ENCODE results near the gene EPN1. TPM values are rescaled to one million over a fixed set of nuclear protein-coding genes. Genes with fewer than 3 reads are reported as not detected.

EPN1 gene
- total and polyA plus RNA-seq, 12 donors, result 20.1 to 235 (median 141) TPM

DNA sequence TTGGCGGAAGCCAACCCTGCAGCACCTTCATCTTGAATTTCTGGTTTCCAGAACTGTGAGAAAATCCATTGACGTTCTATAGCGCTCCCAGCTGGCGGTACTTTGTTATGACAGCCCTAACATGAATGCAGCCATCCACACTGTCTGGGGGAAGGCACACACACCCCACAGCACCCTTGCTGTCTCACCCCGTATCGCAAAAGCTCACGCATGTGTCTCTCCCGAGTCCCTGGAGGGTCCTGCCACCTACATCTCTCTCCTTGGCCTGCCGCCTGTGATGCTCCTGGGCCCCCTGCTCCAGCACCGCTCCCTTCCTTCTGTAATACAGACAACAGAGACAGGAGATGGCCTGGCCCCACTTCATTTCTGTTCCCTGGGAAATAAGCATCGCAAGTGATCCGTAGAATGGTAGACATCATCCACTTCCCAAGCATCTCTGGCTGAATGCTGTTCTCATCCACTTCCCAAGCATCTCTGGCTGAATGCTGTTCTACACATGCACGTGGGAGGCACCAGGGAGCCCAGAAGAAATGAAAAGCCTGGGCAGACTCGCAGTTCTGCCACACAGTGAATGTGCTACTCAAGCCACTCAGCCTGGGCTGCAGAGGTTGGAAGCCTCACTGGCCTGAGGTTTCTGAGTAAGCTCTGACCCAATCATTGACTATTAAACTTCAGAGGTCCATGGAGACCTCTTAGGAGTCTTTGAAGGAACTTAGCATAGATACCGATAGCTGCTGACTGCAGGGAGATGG lies 29.6 kb downstream of the EPN1 start:
- 91 to 93% (median 92%) methylated on average over 14 to 15 of the region's 15 CpGs for WGBS, 4 donors
- no peak overlapping the region for H3K4me3 ChIP-seq

DNA sequence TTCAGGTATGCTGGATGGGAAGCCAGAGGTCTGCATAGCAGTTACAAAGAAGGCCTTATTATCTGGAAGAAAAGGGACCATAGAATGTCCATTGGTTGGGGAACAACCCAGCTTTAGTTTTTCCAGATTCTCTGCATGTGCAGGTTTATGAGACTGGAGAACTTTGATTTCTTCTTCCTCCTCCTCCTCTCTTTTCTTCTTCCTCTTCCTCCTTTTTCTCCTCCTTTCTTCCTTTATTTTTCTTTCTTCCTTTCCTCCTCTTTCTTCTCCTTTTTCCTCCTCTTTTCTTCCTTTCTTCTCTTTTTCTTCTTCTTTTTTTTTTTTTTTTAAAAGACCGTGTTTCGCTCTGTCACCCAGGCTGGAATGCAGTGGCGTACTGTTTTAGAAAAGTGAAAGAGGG lies 30.9 kb downstream of the EPN1 start:
- TF ChIP-seq POLR2A (IDR thresholded peaks at IDR 0.05), result no peak
- TF ChIP-seq, protein P1, sequence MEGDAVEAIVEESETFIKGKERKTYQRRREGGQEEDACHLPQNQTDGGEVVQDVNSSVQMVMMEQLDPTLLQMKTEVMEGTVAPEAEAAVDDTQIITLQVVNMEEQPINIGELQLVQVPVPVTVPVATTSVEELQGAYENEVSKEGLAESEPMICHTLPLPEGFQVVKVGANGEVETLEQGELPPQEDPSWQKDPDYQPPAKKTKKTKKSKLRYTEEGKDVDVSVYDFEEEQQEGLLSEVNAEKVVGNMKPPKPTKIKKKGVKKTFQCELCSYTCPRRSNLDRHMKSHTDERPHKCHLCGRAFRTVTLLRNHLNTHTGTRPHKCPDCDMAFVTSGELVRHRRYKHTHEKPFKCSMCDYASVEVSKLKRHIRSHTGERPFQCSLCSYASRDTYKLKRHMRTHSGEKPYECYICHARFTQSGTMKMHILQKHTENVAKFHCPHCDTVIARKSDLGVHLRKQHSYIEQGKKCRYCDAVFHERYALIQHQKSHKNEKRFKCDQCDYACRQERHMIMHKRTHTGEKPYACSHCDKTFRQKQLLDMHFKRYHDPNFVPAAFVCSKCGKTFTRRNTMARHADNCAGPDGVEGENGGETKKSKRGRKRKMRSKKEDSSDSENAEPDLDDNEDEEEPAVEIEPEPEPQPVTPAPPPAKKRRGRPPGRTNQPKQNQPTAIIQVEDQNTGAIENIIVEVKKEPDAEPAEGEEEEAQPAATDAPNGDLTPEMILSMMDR (IDR thresholded peaks at IDR 0.05), result no peak
- H3K27me3 ChIP-seq, result no peaks in the 10 kb centered on the region
- no peak overlapping the region for H3K4me3 ChIP-seq
- 91 to 98% (median 92%) methylated on average over 3 of the region's 3 CpGs for WGBS, 4 donors
- no peaks in the 10 kb centered on the region for H3K4me1 ChIP-seq (replicated peaks in 1 of 2)
- no peaks in the 10 kb centered on the region for H3K36me3 ChIP-seq (replicated peaks in 1 of 2)
- intact Hi-C loops (cut with DNase I), result no loop called here
- no peak for DNase-seq
- H3K27ac ChIP-seq, result no peak overlapping the region
- no peaks in the 10 kb centered on the region for H3K9me3 ChIP-seq (replicated peaks in 1 of 3)

More for the DNA sequence above, 29.6 kb downstream of the EPN1 start:
- peak in 1 of 7 donors; percentile 50 for DNase-seq
- Histone ChIP-seq H3K9me3 (replicated peaks in 1 of 3) (no peaks in the 10 kb centered on the region), H3K27me3 (no peaks in the 10 kb centered on the region), H3K27ac (no peak overlapping the region), H3K4me1 (replicated peaks in 1 of 2) (no peaks in the 10 kb centered on the region), H3K36me3 (replicated peaks in 1 of 2) (peaks cover 0 to 8% of the 10 kb centered on the region in 2 donors)
- TF ChIP-seq, protein P1 (IDR thresholded peaks at IDR 0.05), result peak in 1 of 6 experiments; percentile 17
- no peak for TF ChIP-seq POLR2A (IDR thresholded peaks at IDR 0.05)
- intact Hi-C loops (cut with DNase I), result no loop called here

DNA sequence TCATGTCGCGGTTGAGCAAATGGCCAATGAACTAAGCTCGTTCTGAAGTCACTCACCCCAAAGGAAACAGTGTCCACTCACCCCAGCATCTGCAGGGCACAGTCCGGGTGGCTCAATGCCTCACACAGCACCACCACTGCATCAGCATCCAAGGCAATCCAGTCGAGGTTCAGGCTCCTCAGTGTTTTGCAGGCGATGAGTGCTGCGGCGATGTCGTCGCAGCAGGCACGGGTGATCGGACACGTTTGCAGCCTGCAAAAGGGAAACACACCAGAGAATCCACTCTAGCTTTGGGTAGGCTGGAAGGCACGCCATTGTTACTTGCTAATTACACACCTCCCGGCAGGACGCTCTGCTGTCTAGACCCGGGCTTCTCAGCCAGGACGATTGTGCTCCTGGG lies 36.7 kb downstream of the EPN1 start:
- Histone ChIP-seq H3K36me3 (replicated peaks in 1 of 2) (no peaks in the 10 kb centered on the region), H3K4me1 (replicated peaks in 1 of 2) (no peaks in the 10 kb centered on the region), H3K27me3 (peaks cover 5% of the 10 kb centered on the region), H3K27ac (no peak overlapping the region), H3K4me3 (no peak overlapping the region), H3K9me3 (replicated peaks in 1 of 3) (no peaks in the 10 kb centered on the region)
- TF ChIP-seq, protein P1 (IDR thresholded peaks at IDR 0.05), result no peak
- TF ChIP-seq POLR2A (IDR thresholded peaks at IDR 0.05), result no peak
- WGBS, 4 donors, result 69 to 72% (median 71%) methylated on average over 18 of the region's 18 CpGs
- intact Hi-C loops (cut with DNase I), result no loop called here
- DNase-seq, result peak in 1 of 7 donors; percentile 47

DNA sequence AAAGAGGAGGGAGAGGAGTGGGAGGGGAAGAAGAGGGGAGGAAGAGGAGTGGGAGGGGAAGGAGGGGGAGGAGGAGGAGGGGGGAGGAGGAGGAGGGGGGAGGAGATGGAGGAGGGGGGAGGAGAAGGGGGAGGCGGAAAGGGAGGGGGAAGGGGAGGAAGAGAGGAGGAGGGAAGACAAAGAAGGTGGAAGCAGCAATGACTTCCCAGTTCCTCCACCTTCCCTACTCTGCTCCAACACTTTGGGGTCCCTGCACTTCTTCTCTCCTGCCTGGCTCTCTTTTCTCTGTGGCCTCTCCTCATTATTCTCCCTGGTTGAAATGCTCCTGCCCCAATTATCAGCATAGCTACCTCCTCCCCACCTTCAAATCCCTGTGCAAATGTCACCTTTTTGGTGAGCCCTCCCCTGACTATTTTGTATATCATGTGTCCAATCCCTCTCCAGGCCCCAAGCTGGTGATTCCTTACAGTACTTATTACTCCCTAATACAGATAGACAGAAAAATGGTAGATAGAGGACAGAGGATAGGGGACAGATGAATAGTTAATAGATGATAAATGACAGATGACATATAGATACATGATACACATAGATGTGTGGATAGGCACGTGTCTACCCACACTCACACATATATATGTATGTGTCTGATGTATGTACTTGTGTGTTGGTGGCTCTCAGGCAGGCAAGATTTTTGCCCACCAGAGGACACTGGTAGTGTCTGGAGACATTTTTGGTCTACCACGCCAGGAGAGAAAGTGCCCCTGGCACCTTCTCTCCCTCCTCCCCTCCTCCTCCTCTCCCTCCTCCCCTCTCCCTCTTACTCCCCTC lies 38.0 kb downstream of the EPN1 start:
- WGBS, 4 donors, result 52 to 82% (median 71%) methylated on average over 2 of the region's 3 CpGs
- Histone ChIP-seq H3K9me3 (replicated peaks in 1 of 3) (no peaks in the 10 kb centered on the region), H3K36me3 (replicated peaks in 1 of 2) (no peaks in the 10 kb centered on the region), H3K4me3 (no peak overlapping the region), H3K4me1 (replicated peaks in 1 of 2) (no peaks in the 10 kb centered on the region), H3K27me3 (peaks cover 5% of the 10 kb centered on the region), H3K27ac (no peak overlapping the region)
- no peak for DNase-seq
- TF ChIP-seq POLR2A (IDR thresholded peaks at IDR 0.05), result no peak
- TF ChIP-seq, protein P1 (IDR thresholded peaks at IDR 0.05), result no peak
- intact Hi-C loops (cut with DNase I), result no loop called here
